Measurements from ENCODE around the gene TMEM217.

GRCh38 chr6:37238381-37238780 lies 19.6 kb downstream of the TMEM217 start:
- TF ChIP-seq, protein P1, sequence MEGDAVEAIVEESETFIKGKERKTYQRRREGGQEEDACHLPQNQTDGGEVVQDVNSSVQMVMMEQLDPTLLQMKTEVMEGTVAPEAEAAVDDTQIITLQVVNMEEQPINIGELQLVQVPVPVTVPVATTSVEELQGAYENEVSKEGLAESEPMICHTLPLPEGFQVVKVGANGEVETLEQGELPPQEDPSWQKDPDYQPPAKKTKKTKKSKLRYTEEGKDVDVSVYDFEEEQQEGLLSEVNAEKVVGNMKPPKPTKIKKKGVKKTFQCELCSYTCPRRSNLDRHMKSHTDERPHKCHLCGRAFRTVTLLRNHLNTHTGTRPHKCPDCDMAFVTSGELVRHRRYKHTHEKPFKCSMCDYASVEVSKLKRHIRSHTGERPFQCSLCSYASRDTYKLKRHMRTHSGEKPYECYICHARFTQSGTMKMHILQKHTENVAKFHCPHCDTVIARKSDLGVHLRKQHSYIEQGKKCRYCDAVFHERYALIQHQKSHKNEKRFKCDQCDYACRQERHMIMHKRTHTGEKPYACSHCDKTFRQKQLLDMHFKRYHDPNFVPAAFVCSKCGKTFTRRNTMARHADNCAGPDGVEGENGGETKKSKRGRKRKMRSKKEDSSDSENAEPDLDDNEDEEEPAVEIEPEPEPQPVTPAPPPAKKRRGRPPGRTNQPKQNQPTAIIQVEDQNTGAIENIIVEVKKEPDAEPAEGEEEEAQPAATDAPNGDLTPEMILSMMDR (IDR thresholded peaks at IDR 0.05; ENCODE audit: low read depth, low read length) = no peak
- no peak for TF ChIP-seq EZH2phosphoT487 (IDR thresholded peaks at IDR 0.05; ENCODE audit: low read depth)

Data from OCI-LY3 (cell line).